Endometrium (tissue), 2 donors: ENCODE data around the gene AP3M1.

Experiments
- FAIRE-seq: peaks from 2 replicates; lab custom pipeline; 2012; peaks lifted over from hg19 to GRCh38; lab: Jason Lieb, UNC
- donor health status: control.
- donor health status: control.

AP3M1 gene

GRCh38 chr10:74079936-74080590 is 70.6 kb downstream of the AP3M1 start:
- FAIRE-seq = no peak

- no peak for FAIRE-seq
Observed at GRCh38 chr10:74079028-74079935, 71.3 kb downstream of the AP3M1 start.

- FAIRE-seq = no peak
Observed at GRCh38 chr10:74078037-74078436, 72.6 kb downstream of the AP3M1 start.

- FAIRE-seq = no peak
Observed at GRCh38 chr10:74077416-74077815, 73.2 kb downstream of the AP3M1 start.

DNA sequence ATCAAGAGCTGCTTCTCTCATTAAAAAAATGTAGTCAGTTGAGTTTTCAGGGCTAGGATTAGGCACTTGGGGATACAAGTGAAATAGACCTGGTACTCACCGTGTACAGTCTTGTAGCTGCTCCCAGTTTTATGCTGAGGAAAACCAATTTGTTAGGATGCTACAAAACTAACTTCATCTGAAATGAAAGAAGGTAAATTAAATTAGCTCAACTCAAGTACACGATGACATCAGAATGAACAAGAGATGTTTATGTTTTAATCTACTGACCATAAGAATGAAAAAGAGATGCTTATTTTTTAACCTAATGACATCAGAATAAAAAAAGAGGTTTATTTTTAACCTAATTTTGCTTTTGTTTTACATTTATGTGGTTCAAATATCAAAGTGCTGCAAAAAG is 73.7 kb downstream of the AP3M1 start:
- no peak for FAIRE-seq

DNA sequence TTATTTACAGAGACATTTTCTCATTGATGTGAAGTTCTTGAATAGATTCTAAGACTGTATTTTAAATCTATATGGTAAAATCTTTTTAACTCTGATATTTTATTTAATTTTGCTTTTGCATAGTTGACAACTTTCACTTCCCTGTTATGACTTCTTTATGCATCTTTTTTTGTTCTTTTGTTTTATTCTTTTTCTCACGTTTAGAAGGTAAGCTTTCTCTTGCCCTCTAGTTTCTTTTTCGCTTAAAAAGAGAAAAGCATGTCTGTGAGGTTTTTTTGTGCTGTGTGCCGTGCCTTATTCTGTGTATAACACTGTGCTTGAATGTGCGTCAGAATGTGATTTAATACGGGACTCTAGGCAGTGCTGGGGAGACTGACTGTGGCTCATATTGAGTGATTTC is 74.7 kb downstream of the AP3M1 start:
- FAIRE-seq = no peak

- FAIRE-seq = no peak
Observed at GRCh38 chr10:74072503-74072902, 78.1 kb downstream of the AP3M1 start.

GRCh38 chr10:74071157-74071556 is 79.5 kb downstream of the AP3M1 start:
- no peak for FAIRE-seq
